ENCODE measurements around the gene ZNF185. TPM values are rescaled to one million over a fixed set of nuclear protein-coding genes. Genes with fewer than 3 reads are reported as not detected.
A peak's percentile ranks its signal among the peaks of the same experiment; 100 is the strongest.

The ZNF185 gene
- total and polyA plus RNA-seq, 10 of the 15 experiments (the other 5 are each of a cell fraction or from before 2014, with no cell fraction given): 0.23 to 1.3 (median 0.55) TPM

DNA sequence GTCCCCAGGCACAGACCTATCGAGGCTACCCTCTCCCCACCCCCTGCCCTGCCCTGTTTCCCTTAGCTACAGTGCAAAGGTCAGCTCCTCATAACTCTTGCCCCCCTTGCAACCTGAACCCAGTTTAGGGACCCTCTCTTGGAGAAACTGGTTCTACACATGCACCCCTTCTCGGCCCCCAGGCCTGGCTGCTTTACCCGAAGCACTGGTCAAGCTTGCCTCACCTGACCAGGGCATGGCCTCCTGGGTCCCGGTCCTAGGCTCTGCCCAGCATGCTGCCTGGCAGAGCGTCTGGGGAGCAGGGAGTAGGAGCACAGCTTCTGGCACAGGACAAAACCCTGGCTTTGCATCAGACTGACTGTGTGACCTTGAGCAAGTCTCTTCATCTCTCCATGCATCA, 28.0 kb downstream of the ZNF185 start:
- in situ Hi-C loops (cut with MboI): loop anchor here (10.0 kb wide), 1 partner anchor 1171 kb away; no protein-coding TSS in a partner anchor
- no peaks in the 10 kb centered on the region for H3K36me3 ChIP-seq (ENCODE audit: control insufficient read depth in 2 of 2, insufficient read depth in 2 of 2, low read length in 1 of 2)
- no peak overlapping the region for H3K9ac ChIP-seq (ENCODE audit: control insufficient read depth, insufficient read depth, low read length)
- SMC1A ChIA-PET (ENCODE audit: uncharacterized antibody, unreplicated experiment): interaction anchor here (0.7 to 1.0 kb wide), 2 partner anchors 8 to 21 kb away, joined by 3 read pairs; no protein-coding TSS in a partner anchor
- DNase-seq (ENCODE audit: low read depth, low spot score) (no peak), FAIRE-seq (no peak), ATAC-seq (peak; percentile 13; the same call in 2 of the 3 replicates)
- no peaks in the 10 kb centered on the region for H3K27me3 ChIP-seq (replicated peaks in 1 of 2; ENCODE audit: control insufficient read depth in 2 of 2, insufficient read depth in 2 of 2, low read length in 1 of 2)
- H3K27ac ChIP-seq (ENCODE audit: control insufficient read depth, insufficient read depth): no peak overlapping the region
- no peaks in the 10 kb centered on the region for H3K79me2 ChIP-seq (ENCODE audit: control insufficient read depth, insufficient read depth, low read length)
- H2AFZ ChIP-seq (ENCODE audit: control insufficient read depth, low read depth, low read length): no peak overlapping the region
- CTCF ChIA-PET: interaction anchor here (0.8 to 2.7 kb wide), 9 partner anchors 9 to 436 kb away, joined by 3 to 25 read pairs (median 4); partner anchors contain the start of gene CETN2
- no peaks in the 10 kb centered on the region for H4K20me1 ChIP-seq (ENCODE audit: control insufficient read depth, insufficient read depth)
- no peaks in the 10 kb centered on the region for H3K9me3 ChIP-seq (replicated peaks; ENCODE audit: control insufficient read depth, insufficient read depth, low read length)
- RAD21 ChIA-PET (ENCODE audit: unreplicated experiment): interaction anchor here (2.2 kb wide), 1 partner anchor 20 kb away, joined by 11 read pairs; no protein-coding TSS in a partner anchor
- BruUV-seq (replicated peaks): no TSS peak
- WGBS (ENCODE audit: insufficient coverage, insufficient replicate concordance, low lambda C conversion rate, missing lambda C conversion rate): 41% methylated on average over 5 of the region's 5 CpGs
- intact Hi-C loops (cut with micrococcal nuclease; ENCODE audit: unreplicated experiment): loop anchor here (10.0 kb wide), 1 partner anchor 1171 kb away; no protein-coding TSS in a partner anchor
- POLR2A ChIA-PET: no interaction called here
- no peak overlapping the region for H3K4me3 ChIP-seq
- H3K4me1 ChIP-seq (ENCODE audit: control insufficient read depth, insufficient read depth, low read length): no peaks in the 10 kb centered on the region; the same call in 1 of the 2 replicates
- no peak overlapping the region for H3K4me2 ChIP-seq (ENCODE audit: control insufficient read depth, insufficient read depth)
- TF ChIP-seq, protein P1, sequence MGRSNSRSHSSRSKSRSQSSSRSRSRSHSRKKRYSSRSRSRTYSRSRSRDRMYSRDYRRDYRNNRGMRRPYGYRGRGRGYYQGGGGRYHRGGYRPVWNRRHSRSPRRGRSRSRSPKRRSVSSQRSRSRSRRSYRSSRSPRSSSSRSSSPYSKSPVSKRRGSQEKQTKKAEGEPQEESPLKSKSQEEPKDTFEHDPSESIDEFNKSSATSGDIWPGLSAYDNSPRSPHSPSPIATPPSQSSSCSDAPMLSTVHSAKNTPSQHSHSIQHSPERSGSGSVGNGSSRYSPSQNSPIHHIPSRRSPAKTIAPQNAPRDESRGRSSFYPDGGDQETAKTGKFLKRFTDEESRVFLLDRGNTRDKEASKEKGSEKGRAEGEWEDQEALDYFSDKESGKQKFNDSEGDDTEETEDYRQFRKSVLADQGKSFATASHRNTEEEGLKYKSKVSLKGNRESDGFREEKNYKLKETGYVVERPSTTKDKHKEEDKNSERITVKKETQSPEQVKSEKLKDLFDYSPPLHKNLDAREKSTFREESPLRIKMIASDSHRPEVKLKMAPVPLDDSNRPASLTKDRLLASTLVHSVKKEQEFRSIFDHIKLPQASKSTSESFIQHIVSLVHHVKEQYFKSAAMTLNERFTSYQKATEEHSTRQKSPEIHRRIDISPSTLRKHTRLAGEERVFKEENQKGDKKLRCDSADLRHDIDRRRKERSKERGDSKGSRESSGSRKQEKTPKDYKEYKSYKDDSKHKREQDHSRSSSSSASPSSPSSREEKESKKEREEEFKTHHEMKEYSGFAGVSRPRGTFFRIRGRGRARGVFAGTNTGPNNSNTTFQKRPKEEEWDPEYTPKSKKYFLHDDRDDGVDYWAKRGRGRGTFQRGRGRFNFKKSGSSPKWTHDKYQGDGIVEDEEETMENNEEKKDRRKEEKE (IDR thresholded peaks at IDR 0.05): no peak
- TF ChIP-seq NFYA (IDR thresholded peaks at IDR 0.05; ENCODE audit: borderline replicate concordance, low read depth, low read length) (no peak), SPI1 (IDR thresholded peaks at IDR 0.05; ENCODE audit: borderline replicate concordance, insufficient read depth, low read depth, low read length) (no peak), STAT1 (conservative IDR thresholded peaks at IDR 0.05) (no peak), POU2F2 (IDR thresholded peaks at IDR 0.05; ENCODE audit: borderline replicate concordance, low read depth, low read length) (no peak), SMAD1 (IDR thresholded peaks at IDR 0.05; ENCODE audit: low read depth, partially characterized antibody) (no peak), KAT2A (conservative IDR thresholded peaks at IDR 0.05; ENCODE audit: control insufficient read depth, low read depth, low read length) (no peak), NFIC (IDR thresholded peaks at IDR 0.05; ENCODE audit: low read depth, low read length) (no peak), IRF4 (IDR thresholded peaks at IDR 0.05; ENCODE audit: low read depth, low read length) (no peak)
- TF ChIP-seq, protein P2, sequence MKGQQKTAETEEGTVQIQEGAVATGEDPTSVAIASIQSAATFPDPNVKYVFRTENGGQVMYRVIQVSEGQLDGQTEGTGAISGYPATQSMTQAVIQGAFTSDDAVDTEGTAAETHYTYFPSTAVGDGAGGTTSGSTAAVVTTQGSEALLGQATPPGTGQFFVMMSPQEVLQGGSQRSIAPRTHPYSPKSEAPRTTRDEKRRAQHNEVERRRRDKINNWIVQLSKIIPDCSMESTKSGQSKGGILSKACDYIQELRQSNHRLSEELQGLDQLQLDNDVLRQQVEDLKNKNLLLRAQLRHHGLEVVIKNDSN (IDR thresholded peaks at IDR 0.05; ENCODE audit: borderline replicate concordance, extremely low read length, insufficient read depth, low read depth, low read length): no peak
- TF ChIP-seq, protein P3, sequence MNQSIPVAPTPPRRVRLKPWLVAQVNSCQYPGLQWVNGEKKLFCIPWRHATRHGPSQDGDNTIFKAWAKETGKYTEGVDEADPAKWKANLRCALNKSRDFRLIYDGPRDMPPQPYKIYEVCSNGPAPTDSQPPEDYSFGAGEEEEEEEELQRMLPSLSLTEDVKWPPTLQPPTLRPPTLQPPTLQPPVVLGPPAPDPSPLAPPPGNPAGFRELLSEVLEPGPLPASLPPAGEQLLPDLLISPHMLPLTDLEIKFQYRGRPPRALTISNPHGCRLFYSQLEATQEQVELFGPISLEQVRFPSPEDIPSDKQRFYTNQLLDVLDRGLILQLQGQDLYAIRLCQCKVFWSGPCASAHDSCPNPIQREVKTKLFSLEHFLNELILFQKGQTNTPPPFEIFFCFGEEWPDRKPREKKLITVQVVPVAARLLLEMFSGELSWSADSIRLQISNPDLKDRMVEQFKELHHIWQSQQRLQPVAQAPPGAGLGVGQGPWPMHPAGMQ (IDR thresholded peaks at IDR 0.05; ENCODE audit: borderline replicate concordance): no peak
- TF ChIP-seq, protein P4, sequence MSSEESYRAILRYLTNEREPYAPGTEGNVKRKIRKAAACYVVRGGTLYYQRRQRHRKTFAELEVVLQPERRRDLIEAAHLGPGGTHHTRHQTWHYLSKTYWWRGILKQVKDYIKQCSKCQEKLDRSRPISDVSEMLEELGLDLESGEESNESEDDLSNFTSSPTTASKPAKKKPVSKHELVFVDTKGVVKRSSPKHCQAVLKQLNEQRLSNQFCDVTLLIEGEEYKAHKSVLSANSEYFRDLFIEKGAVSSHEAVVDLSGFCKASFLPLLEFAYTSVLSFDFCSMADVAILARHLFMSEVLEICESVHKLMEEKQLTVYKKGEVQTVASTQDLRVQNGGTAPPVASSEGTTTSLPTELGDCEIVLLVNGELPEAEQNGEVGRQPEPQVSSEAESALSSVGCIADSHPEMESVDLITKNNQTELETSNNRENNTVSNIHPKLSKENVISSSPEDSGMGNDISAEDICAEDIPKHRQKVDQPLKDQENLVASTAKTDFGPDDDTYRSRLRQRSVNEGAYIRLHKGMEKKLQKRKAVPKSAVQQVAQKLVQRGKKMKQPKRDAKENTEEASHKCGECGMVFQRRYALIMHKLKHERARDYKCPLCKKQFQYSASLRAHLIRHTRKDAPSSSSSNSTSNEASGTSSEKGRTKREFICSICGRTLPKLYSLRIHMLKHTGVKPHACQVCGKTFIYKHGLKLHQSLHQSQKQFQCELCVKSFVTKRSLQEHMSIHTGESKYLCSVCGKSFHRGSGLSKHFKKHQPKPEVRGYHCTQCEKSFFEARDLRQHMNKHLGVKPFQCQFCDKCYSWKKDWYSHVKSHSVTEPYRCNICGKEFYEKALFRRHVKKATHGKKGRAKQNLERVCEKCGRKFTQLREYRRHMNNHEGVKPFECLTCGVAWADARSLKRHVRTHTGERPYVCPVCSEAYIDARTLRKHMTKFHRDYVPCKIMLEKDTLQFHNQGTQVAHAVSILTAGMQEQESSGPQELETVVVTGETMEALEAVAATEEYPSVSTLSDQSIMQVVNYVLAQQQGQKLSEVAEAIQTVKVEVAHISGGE (CRISPR knock-in tag; IDR thresholded peaks at IDR 0.05): no peak
- TF ChIP-seq, protein P5, sequence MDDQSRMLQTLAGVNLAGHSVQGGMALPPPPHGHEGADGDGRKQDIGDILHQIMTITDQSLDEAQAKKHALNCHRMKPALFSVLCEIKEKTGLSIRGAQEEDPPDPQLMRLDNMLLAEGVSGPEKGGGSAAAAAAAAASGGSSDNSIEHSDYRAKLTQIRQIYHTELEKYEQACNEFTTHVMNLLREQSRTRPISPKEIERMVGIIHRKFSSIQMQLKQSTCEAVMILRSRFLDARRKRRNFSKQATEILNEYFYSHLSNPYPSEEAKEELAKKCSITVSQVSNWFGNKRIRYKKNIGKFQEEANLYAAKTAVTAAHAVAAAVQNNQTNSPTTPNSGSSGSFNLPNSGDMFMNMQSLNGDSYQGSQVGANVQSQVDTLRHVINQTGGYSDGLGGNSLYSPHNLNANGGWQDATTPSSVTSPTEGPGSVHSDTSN (IDR thresholded peaks at IDR 0.05; ENCODE audit: insufficient replicate concordance, low read depth, low read length): no peak

Measured in GM12878 (cell line).